ENCODE results near the gene GPR137. TPM values are rescaled to one million over a fixed set of nuclear protein-coding genes. Genes with fewer than 3 reads are reported as not detected.

Gene GPR137
- total and polyA plus RNA-seq, 10 of the 15 experiments (the other 5 are each of a cell fraction or from before 2014, with no cell fraction given), result 0.37 to 29.2 (median 13.8) TPM

DNA sequence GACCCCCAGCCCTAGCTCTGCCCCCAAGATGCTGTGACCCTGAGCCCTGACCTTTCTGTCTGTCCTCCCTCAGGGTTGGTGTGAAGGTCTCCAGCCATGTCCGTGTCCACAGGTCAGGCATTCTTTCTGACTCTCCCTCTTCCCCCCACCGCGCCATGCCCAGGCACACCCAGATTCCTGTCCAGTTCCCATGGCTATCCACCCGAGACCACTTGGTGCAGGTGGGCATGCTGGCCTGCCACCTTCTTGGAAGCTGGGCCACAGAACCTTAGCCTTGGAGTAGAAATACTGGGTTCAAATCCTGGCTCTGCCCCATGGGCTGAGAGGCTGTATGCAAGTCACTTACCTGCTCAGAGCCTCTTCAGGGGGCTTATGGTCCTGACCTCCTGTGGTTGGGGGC is 36.6 kb upstream of the GPR137 start:
- intact Hi-C loops (cut with micrococcal nuclease; ENCODE audit: unreplicated experiment) (no loop called here), in situ Hi-C loops (cut with MboI) (loop anchor here (25.0 kb wide), 1 partner anchor 1613 kb away; the partner anchor contains the start of genes CFL1, EFEMP2 and MUS81)
- BruUV-seq (replicated peaks), result no TSS peak
- WGBS (ENCODE audit: insufficient coverage, insufficient replicate concordance, low lambda C conversion rate, missing lambda C conversion rate), result 67% methylated on average over 4 of the region's 4 CpGs
- Histone ChIP-seq H3K36me3 (ENCODE audit: control insufficient read depth in 2 of 2, insufficient read depth in 2 of 2, low read length in 1 of 2) (peaks cover 0 to 5% of the 10 kb centered on the region in 2 experiments; a peak in 2 of 4 replicates), H3K9me3 (replicated peaks; ENCODE audit: control insufficient read depth, insufficient read depth, low read length) (no peaks in the 10 kb centered on the region), H2AFZ (ENCODE audit: control insufficient read depth, low read depth, low read length) (no peak overlapping the region), H3K4me3 (no peak overlapping the region), H3K79me2 (ENCODE audit: control insufficient read depth, insufficient read depth, low read length) (peaks cover 21% of the 10 kb centered on the region), H3K4me1 (ENCODE audit: control insufficient read depth, insufficient read depth, low read length) (peaks cover 10% of the 10 kb centered on the region), H3K27me3 (replicated peaks in 1 of 2; ENCODE audit: control insufficient read depth in 2 of 2, insufficient read depth in 2 of 2, low read length in 1 of 2) (no peaks in the 10 kb centered on the region), H3K27ac (ENCODE audit: control insufficient read depth, insufficient read depth) (no peak overlapping the region), H3K4me2 (ENCODE audit: control insufficient read depth, insufficient read depth) (no peak overlapping the region), H3K9ac (ENCODE audit: control insufficient read depth, insufficient read depth, low read length) (no peak overlapping the region), H4K20me1 (ENCODE audit: control insufficient read depth, insufficient read depth) (no peaks in the 10 kb centered on the region)
- ChIA-PET RAD21 (ENCODE audit: unreplicated experiment) (interaction anchor here (1.9 to 8.6 kb wide), 2 partner anchors 43 to 52 kb away, joined by 7 to 104 read pairs; partner anchors contain the start of genes CATSPERZ and FERMT3), POLR2A (interaction anchor here (1.6 to 1.8 kb wide), 2 partner anchors 8 to 10 kb away, joined by 7 to 9 read pairs; partner anchors contain the start of gene FKBP2), CTCF (interaction anchor here (0.8 to 4.8 kb wide), 5 partner anchors 8 to 106 kb away, joined by 3 to 64 read pairs (median 31); partner anchors contain the start of genes CATSPERZ, FERMT3 and FKBP2), SMC1A (ENCODE audit: uncharacterized antibody, unreplicated experiment) (no interaction called here)
- no peak for DNase-seq (ENCODE audit: low read depth, low spot score)
- no peak for ATAC-seq
- no peak for FAIRE-seq
- no peak for TF ChIP-seq STAT3 (IDR thresholded peaks at IDR 0.05; ENCODE audit: low read depth, low read length)
- TF ChIP-seq RAD51 (IDR thresholded peaks at IDR 0.05), result no peak
- no peak for TF ChIP-seq GABPA (IDR thresholded peaks at IDR 0.05; ENCODE audit: low read depth)
- TF ChIP-seq, protein P1, sequence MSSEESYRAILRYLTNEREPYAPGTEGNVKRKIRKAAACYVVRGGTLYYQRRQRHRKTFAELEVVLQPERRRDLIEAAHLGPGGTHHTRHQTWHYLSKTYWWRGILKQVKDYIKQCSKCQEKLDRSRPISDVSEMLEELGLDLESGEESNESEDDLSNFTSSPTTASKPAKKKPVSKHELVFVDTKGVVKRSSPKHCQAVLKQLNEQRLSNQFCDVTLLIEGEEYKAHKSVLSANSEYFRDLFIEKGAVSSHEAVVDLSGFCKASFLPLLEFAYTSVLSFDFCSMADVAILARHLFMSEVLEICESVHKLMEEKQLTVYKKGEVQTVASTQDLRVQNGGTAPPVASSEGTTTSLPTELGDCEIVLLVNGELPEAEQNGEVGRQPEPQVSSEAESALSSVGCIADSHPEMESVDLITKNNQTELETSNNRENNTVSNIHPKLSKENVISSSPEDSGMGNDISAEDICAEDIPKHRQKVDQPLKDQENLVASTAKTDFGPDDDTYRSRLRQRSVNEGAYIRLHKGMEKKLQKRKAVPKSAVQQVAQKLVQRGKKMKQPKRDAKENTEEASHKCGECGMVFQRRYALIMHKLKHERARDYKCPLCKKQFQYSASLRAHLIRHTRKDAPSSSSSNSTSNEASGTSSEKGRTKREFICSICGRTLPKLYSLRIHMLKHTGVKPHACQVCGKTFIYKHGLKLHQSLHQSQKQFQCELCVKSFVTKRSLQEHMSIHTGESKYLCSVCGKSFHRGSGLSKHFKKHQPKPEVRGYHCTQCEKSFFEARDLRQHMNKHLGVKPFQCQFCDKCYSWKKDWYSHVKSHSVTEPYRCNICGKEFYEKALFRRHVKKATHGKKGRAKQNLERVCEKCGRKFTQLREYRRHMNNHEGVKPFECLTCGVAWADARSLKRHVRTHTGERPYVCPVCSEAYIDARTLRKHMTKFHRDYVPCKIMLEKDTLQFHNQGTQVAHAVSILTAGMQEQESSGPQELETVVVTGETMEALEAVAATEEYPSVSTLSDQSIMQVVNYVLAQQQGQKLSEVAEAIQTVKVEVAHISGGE (CRISPR knock-in tag; IDR thresholded peaks at IDR 0.05), result no peak
- TF ChIP-seq ASH2L (IDR thresholded peaks at IDR 0.05; ENCODE audit: borderline replicate concordance, low read depth), result no peak
- no peak for TF ChIP-seq SIX5 (IDR thresholded peaks at IDR 0.05; ENCODE audit: low read depth, low read length, severe bottlenecking)
- TF ChIP-seq, protein P2, sequence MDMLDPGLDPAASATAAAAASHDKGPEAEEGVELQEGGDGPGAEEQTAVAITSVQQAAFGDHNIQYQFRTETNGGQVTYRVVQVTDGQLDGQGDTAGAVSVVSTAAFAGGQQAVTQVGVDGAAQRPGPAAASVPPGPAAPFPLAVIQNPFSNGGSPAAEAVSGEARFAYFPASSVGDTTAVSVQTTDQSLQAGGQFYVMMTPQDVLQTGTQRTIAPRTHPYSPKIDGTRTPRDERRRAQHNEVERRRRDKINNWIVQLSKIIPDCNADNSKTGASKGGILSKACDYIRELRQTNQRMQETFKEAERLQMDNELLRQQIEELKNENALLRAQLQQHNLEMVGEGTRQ (IDR thresholded peaks at IDR 0.05; ENCODE audit: borderline replicate concordance, low read depth, low read length), result no peak
- no peak for TF ChIP-seq SMAD1 (IDR thresholded peaks at IDR 0.05; ENCODE audit: low read depth, partially characterized antibody)
- no peak for TF ChIP-seq RCOR1 (conservative IDR thresholded peaks at IDR 0.05; ENCODE audit: low read depth, low read length)
- TF ChIP-seq KLF5 (IDR thresholded peaks at IDR 0.05; ENCODE audit: partially characterized antibody), result no peak
